ENCODE results near the gene DUT.
"Not testable (repeated sequence)": the region's sequence is repeated elsewhere in the genome, so short reads cannot be mapped to it uniquely, and the experiment has no call there.

The DUT gene

DNA sequence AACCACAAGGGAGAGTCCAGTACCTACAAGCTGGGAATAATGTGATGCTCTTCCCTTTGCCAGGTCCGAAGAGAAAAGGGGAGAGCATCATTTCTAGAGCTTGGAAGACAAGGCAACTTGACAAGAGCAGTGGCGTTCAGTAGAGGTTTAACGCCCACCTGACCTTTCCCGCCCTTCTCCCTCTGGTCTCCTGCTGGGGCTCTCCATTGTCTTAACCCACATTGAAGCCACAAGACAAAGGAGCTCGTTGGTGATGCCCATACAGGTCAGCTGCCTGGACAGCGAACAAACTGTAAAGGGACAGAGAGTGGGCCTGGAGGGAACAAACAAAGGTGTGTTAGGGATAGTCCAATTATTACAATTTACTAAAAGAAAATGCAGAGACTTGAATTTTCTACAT, 13.1 kb upstream of the DUT start:
- peak overlapping the region in 1 of 2 experiments; percentile 43 for H3K4me3 ChIP-seq (ENCODE audit: low read depth in 1 of 2, low read length in 1 of 2)
- H3K27ac ChIP-seq = peak overlapping the region; percentile 78
- peaks cover 4% of the 10 kb centered on the region for H3K27me3 ChIP-seq
- TF ChIP-seq CTCF (IDR thresholded peaks at IDR 0.05) = no peak
- no peaks in the 10 kb centered on the region for H3K9me3 ChIP-seq
- H3K36me3 ChIP-seq = no peaks in the 10 kb centered on the region
- peaks cover 4 to 28% of the 10 kb centered on the region in 2 experiments for H3K4me1 ChIP-seq (ENCODE audit: control insufficient read depth in 1 of 2, insufficient read depth in 1 of 2, low read depth in 1 of 2, low read length in 1 of 2)

DNA sequence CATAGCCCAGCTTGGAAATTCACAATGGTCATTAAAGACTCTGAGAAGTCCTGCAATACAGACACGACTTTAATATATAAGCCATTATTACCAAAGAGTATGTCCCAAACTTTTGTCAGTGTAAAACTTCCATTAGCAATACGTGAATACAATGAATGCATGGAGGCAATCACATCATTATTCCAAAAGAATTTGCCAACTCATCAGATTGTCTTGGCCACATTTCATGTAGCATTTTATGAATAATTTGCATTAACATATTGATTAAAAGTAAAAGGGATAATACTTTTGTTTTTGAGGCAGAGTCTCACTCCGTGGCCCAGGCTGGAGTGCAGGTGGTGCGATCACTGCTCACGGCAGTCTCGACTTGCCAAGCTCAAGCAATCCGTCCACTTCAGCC, 7.9 kb upstream of the DUT start:
- Histone ChIP-seq H3K4me3 (ENCODE audit: low read depth in 1 of 2, low read length in 1 of 2) (no peak overlapping the region), H3K27ac (no peak overlapping the region), H3K9me3 (no peaks in the 10 kb centered on the region), H3K27me3 (peaks cover 4% of the 10 kb centered on the region), H3K36me3 (no peaks in the 10 kb centered on the region), H3K4me1 (ENCODE audit: control insufficient read depth in 1 of 2, insufficient read depth in 1 of 2, low read depth in 1 of 2, low read length in 1 of 2) (peaks cover 0 to 13% of the 10 kb centered on the region in 2 experiments)
- no peak for TF ChIP-seq CTCF (IDR thresholded peaks at IDR 0.05)

GRCh38 chr15:48324949-48325348, 6.3 kb upstream of the DUT start:
- TF ChIP-seq CTCF (IDR thresholded peaks at IDR 0.05) = no peak
- Histone ChIP-seq H3K27ac (no peak overlapping the region), H3K4me3 (ENCODE audit: low read depth in 1 of 2, low read length in 1 of 2) (no peak overlapping the region), H3K9me3 (no peaks in the 10 kb centered on the region), H3K27me3 (no peaks in the 10 kb centered on the region), H3K36me3 (no peaks in the 10 kb centered on the region), H3K4me1 (ENCODE audit: control insufficient read depth in 1 of 2, insufficient read depth in 1 of 2, low read depth in 1 of 2, low read length in 1 of 2) (peaks cover 0 to 20% of the 10 kb centered on the region in 2 experiments)

DNA sequence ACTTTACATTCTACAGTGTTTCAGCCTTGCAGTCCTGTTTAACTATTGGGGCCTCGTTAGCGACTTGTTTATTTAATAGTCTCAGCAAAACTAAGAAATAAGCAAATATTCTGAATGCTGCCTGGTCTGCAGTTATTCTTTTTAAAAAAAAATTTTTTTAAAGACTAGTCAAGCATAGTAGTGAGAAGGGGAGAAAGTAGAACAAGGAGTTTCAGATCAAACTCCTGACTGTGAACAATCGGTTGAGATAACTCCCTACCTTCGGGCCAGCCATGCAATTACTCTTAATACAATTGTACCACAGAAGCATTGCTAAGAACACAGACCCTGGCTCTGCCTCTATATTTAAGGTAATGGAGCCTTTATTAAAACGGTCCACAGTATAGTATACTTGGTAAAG, 5.8 kb upstream of the DUT start:
- Histone ChIP-seq H3K4me1 (ENCODE audit: control insufficient read depth in 1 of 2, insufficient read depth in 1 of 2, low read depth in 1 of 2, low read length in 1 of 2) (peaks cover 4 to 23% of the 10 kb centered on the region in 2 experiments), H3K27ac (no peak overlapping the region), H3K27me3 (no peaks in the 10 kb centered on the region), H3K36me3 (no peaks in the 10 kb centered on the region), H3K9me3 (no peaks in the 10 kb centered on the region), H3K4me3 (ENCODE audit: low read depth in 1 of 2, low read length in 1 of 2) (no peak overlapping the region)
- TF ChIP-seq CTCF (IDR thresholded peaks at IDR 0.05) = no peak

- not testable (repeated sequence) for H3K36me3 ChIP-seq; H3K9me3 ChIP-seq; H3K4me3 ChIP-seq (ENCODE audit: low read depth in 1 of 2, low read length in 1 of 2); H3K27ac ChIP-seq; H3K27me3 ChIP-seq
- peaks cover 8 to 28% of the 10 kb centered on the region in 2 experiments for H3K4me1 ChIP-seq (ENCODE audit: control insufficient read depth in 1 of 2, insufficient read depth in 1 of 2, low read depth in 1 of 2, low read length in 1 of 2)
These were observed 5.0 kb upstream of the DUT start for GRCh38 chr15:48326180-48326579.

DNA sequence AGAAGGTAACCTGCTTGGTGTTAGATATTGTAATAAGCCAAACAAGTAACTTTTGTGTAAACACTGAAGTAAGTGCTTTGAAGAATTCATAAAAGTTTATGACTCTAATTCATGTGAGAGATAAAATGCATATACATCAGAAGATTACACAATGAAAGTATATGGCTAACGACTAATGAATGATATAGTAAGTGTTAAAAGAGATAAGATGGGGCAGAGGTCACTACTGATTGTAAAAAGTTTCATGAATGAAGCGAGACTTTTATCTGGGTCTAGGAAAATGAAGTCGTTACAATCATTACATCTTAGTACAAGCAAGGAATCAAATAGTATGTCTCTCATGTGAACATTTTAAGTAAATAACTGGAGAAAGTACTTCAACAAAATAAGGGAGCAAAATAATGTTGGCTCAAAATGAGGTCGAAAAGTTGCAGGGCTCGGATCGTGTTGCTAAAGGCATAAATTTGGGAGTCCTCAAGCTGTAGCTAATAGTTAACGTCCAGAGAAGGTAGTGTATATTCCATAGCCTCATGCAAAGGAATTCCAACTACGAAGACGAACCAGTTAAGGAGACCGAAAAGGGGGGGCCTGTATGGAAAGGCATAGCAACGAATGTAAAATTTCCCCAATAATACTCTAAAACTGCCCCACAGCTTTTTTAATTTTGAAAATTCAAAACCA, 984 bp upstream of the DUT start:
- peak overlapping the region; percentile 92 for H3K27ac ChIP-seq
- H3K4me1 ChIP-seq (ENCODE audit: control insufficient read depth in 1 of 2, insufficient read depth in 1 of 2, low read depth in 1 of 2, low read length in 1 of 2) = peaks cover 36 to 60% of the 10 kb centered on the region in 2 experiments
- H3K9me3 ChIP-seq = no peaks in the 10 kb centered on the region
- H3K27me3 ChIP-seq = no peaks in the 10 kb centered on the region
- H3K4me3 ChIP-seq (ENCODE audit: low read depth in 1 of 2, low read length in 1 of 2) = peak overlapping the region; percentile 74 to 90
- no peak for TF ChIP-seq CTCF (IDR thresholded peaks at IDR 0.05)
- H3K36me3 ChIP-seq = no peaks in the 10 kb centered on the region

Measured in neutrophil (primary cell).